Natural killer cell (primary cell): Measurements from ENCODE around the gene NIPBL. TPM values are rescaled to one million over a fixed set of nuclear protein-coding genes. Genes with fewer than 3 reads are reported as not detected.

Source experiments
- ATAC-seq, 3 donors: fragments of 150-1000 bp in 2 of 3; fragments of 200-7000 bp in 1 of 3; cut with Tn5 transposase; 1 replicate in 1 of 3; 2 replicates in 2 of 3; pipeline ENCODE4 v1.10.0; 2021; ENCODE audit warnings: mild to moderate bottlenecking in 2 of 3, moderate library complexity in 2 of 3
- DNase-seq, 2 donors: peaks; one replicate each; pipeline versions ENCODE4 v3.0.0 to v3.0.0-alpha.2; 2013 to 2021; ENCODE audit warnings: mixed read lengths in 1 of 2
- H3K27ac ChIP-seq: one replicate; pipeline ENCODE4 v1.5.1; 2013; ENCODE audit warnings: mild to moderate bottlenecking, low read length
- H3K27me3 ChIP-seq: one replicate; pipeline ENCODE4 v1.6.1; 2013; ENCODE audit warnings: low read length; ENCODE audit not compliant: control insufficient read depth, insufficient read depth
- H3K36me3 ChIP-seq: one replicate; pipeline ENCODE4 v1.6.1; 2013; ENCODE audit warnings: low read length; ENCODE audit not compliant: control insufficient read depth, insufficient read depth
- H3K4me1 ChIP-seq: one replicate; pipeline ENCODE4 v1.6.1; 2013; ENCODE audit warnings: low read length; ENCODE audit not compliant: control insufficient read depth, insufficient read depth
- H3K4me3 ChIP-seq: one replicate; pipeline ENCODE4 v1.5.1; 2013; ENCODE audit warnings: low read length
- H3K9me3 ChIP-seq: one replicate; pipeline ENCODE4 v1.6.1; 2013; ENCODE audit warnings: low read length; ENCODE audit not compliant: control insufficient read depth, insufficient read depth
- H3K27ac Mint-ChIP-seq, 2 donors: one replicate each; pipeline ENCODE4 v1.8.0; 2022; ENCODE audit warnings: mild to moderate bottlenecking in 2 of 2, mixed read lengths in 2 of 2, moderate library complexity in 1 of 2
- H3K27me3 Mint-ChIP-seq, 2 donors: one replicate each; pipeline ENCODE4 v1.8.0; 2022; ENCODE audit warnings: low read depth in 2 of 2, mixed read lengths in 2 of 2
- H3K36me3 Mint-ChIP-seq: one replicate; pipeline ENCODE4 v1.8.0; 2022; ENCODE audit warnings: mixed read lengths
- H3K4me1 Mint-ChIP-seq, 2 donors: one replicate each; pipeline ENCODE4 v1.8.0; 2022; ENCODE audit warnings: mixed read lengths in 2 of 2
- H3K4me3 Mint-ChIP-seq: one replicate; pipeline ENCODE4 v1.8.0; 2022; ENCODE audit warnings: mild to moderate bottlenecking, moderate library complexity, mixed read lengths
- H3K9me3 Mint-ChIP-seq, 2 donors: one replicate each; pipeline ENCODE4 v1.8.0; 2022; ENCODE audit warnings: mixed read lengths in 2 of 2
- WGBS: methylation state at CpG from one replicate; pipeline ENCODE4 v1.1.7; 2013; ENCODE audit warnings: missing lambda C conversion rate; ENCODE audit not compliant: insufficient coverage; 5-methylcytosine and 5-hydroxymethylcytosine counted together
- intact Hi-C: fragments of 100-400 bp; cut with micrococcal nuclease; formaldehyde crosslinking; loops from one replicate; pipeline ENCODE4 v1.14.2; 2022
- total RNA-seq, 4 donors: library from RNA; stranded (reverse); fragments of 120-200 nt in 1 of 4; gene quantifications; one replicate each; pipeline versions ENCODE4 v1.2.3 to v1.2.4, GENCODE V29; 2013 to 2022
- TF ChIP-seq, protein P1 (sequence below): fragments of 200-600 bp; IDR thresholded peaks from one replicate; pipeline ENCODE4 v1.8.0; 2022; ENCODE audit warnings: antibody characterized with exemption

NIPBL gene
- total RNA-seq, 3 donors from 2014 or later (not counting 1 experiment from before 2014, with no cell fraction given): 137 to 153 (median 145) TPM

DNA sequence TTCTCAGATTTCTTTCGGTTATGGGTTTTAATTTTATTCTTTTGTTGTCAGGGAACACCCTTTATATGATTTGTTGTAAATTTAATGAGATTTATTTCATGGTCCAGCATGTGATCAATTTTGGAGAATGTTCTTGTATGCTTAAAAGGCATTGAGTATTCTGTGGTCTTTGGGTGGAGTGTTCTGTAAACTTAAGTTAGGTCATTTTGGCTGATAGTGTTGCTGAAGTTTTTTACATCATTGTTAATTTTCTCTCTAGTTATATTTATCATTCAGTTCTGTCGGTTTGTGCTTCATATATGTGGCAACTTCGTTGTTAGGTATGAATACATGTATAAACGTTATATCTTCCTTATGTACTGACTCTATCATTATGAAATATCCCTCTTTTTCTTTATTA lies 55.5 kb downstream of the NIPBL start:
- TF ChIP-seq, protein P1, sequence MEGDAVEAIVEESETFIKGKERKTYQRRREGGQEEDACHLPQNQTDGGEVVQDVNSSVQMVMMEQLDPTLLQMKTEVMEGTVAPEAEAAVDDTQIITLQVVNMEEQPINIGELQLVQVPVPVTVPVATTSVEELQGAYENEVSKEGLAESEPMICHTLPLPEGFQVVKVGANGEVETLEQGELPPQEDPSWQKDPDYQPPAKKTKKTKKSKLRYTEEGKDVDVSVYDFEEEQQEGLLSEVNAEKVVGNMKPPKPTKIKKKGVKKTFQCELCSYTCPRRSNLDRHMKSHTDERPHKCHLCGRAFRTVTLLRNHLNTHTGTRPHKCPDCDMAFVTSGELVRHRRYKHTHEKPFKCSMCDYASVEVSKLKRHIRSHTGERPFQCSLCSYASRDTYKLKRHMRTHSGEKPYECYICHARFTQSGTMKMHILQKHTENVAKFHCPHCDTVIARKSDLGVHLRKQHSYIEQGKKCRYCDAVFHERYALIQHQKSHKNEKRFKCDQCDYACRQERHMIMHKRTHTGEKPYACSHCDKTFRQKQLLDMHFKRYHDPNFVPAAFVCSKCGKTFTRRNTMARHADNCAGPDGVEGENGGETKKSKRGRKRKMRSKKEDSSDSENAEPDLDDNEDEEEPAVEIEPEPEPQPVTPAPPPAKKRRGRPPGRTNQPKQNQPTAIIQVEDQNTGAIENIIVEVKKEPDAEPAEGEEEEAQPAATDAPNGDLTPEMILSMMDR: no peak
- Histone ChIP-seq H3K4me3 (no peak overlapping the region), H3K36me3 (no peaks in the 10 kb centered on the region), H3K27me3 (no peaks in the 10 kb centered on the region), H3K9me3 (no peaks in the 10 kb centered on the region), H3K4me1 (peaks cover 4% of the 10 kb centered on the region), H3K27ac (no peak overlapping the region)
- WGBS: no CpG with 5 or more reads among the region's 4 CpGs
- Mint-ChIP-seq H3K27ac (peak overlapping the region; percentile 29 to 56), H3K9me3 (no peaks in the 10 kb centered on the region), H3K27me3 (no peaks in the 10 kb centered on the region), H3K4me1 (peaks cover 85 to 91% of the 10 kb centered on the region in 2 donors), H3K4me3 (peak overlapping the region; percentile 45), H3K36me3 (no peaks in the 10 kb centered on the region)
- ATAC-seq: no peak
- DNase-seq: no peak
- intact Hi-C loops: no loop called here

DNA sequence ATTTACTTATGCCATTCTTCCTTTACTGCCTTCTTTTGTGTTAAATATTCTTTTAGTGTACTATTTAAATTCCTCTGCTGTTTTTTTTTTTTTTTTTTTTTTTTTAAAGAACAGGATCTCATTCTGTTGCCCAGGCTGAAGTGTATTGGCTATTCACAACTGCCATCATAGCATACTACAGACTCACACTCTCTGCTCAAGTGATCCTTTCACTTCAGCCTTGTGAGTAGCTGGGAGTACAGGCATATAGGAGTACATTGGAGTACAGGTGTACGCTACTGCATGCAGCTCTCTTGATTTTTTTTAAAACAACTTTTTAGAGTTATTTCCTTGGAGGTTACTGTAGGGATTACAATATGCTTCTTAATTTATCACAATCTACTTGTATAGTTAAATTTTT lies 56.1 kb downstream of the NIPBL start:
- Mint-ChIP-seq H3K27ac (peak overlapping the region; percentile 29 to 56), H3K9me3 (no peaks in the 10 kb centered on the region), H3K4me3 (peak overlapping the region; percentile 45), H3K4me1 (peaks cover 85 to 91% of the 10 kb centered on the region in 2 donors), H3K36me3 (no peaks in the 10 kb centered on the region), H3K27me3 (no peaks in the 10 kb centered on the region)
- H3K4me1 ChIP-seq: peaks cover 4% of the 10 kb centered on the region
- H3K9me3 ChIP-seq: no peaks in the 10 kb centered on the region
- TF ChIP-seq, protein P1: no peak
- intact Hi-C loops: no loop called here
- WGBS: no CpG with 5 or more reads among the region's 1 CpG
- no peak for DNase-seq
- H3K36me3 ChIP-seq: no peaks in the 10 kb centered on the region
- no peaks in the 10 kb centered on the region for H3K27me3 ChIP-seq
- H3K4me3 ChIP-seq: no peak overlapping the region
- no peak overlapping the region for H3K27ac ChIP-seq
- ATAC-seq: peak in 1 of 3 donors; percentile 46

DNA sequence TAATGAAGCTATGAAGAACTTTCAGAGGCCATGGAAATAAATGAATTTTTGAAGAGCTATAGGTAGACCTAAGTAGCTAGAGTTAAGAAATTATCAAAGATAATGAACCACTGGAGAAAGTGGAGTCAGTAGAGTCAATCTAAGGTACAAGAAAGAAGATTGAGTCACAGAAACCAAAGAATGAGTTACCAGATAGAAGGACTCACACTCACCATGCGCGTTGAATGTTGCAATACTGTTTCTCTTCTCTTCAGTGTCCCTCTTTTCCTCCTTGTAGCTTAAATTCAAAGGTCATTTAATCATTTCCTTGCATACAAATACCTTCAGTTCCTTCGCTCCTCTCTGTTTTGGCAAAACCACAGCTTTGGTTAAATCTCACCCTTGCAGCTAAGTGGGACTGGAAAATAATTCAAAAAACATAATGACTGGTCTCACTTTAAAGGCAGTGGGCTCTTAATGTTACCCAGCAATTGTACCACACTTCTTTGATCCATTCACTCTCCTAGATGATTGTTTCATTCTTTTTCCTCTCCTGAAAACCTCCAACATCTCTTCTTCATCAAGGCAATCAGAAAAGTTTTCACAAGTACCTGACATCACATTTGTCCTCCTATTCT lies 58.3 kb downstream of the NIPBL start:
- Histone ChIP-seq H3K27ac (no peak overlapping the region), H3K4me3 (no peak overlapping the region), H3K9me3 (no peaks in the 10 kb centered on the region), H3K4me1 (peaks cover 10% of the 10 kb centered on the region), H3K36me3 (no peaks in the 10 kb centered on the region), H3K27me3 (no peaks in the 10 kb centered on the region)
- Mint-ChIP-seq H3K4me1 (peaks cover 80 to 85% of the 10 kb centered on the region in 2 donors), H3K27me3 (no peaks in the 10 kb centered on the region), H3K36me3 (no peaks in the 10 kb centered on the region), H3K4me3 (no peak overlapping the region), H3K9me3 (no peaks in the 10 kb centered on the region), H3K27ac (peak overlapping the region in 1 of 2 donors; percentile 8)
- no peak for ATAC-seq
- TF ChIP-seq, protein P1: no peak
- DNase-seq: no peak
- intact Hi-C loops: no loop called here
- 63% methylated on average over 3 of the region's 3 CpGs for WGBS

- TF ChIP-seq, protein P1: no peak
- intact Hi-C loops: no loop called here
Measured at GRCh38 chr5:36935805-36936204, 59.2 kb downstream of the NIPBL start.

More at GRCh38 chr5:36935805-36936204, 59.2 kb downstream of the NIPBL start:
- no peak overlapping the region for H3K27ac Mint-ChIP-seq
- no peaks in the 10 kb centered on the region for H3K9me3 ChIP-seq
- 100% methylated on average over 1 of the region's 1 CpG for WGBS
- no peak for DNase-seq
- no peaks in the 10 kb centered on the region for H3K36me3 Mint-ChIP-seq
- H3K27me3 ChIP-seq: no peaks in the 10 kb centered on the region
- no peaks in the 10 kb centered on the region for H3K36me3 ChIP-seq
- H3K4me3 Mint-ChIP-seq: no peak overlapping the region
- H3K4me1 Mint-ChIP-seq: peaks cover 77 to 82% of the 10 kb centered on the region in 2 donors
- no peaks in the 10 kb centered on the region for H3K27me3 Mint-ChIP-seq
- no peak overlapping the region for H3K27ac ChIP-seq
- H3K9me3 Mint-ChIP-seq: no peaks in the 10 kb centered on the region
- H3K4me1 ChIP-seq: peaks cover 10% of the 10 kb centered on the region
- H3K4me3 ChIP-seq: no peak overlapping the region
- ATAC-seq: no peak
